ENCODE data around the gene RAPGEF2.

GRCh38 chr4:159103384-159103990 lies 608 bp downstream of the RAPGEF2 start:
- TF ChIP-seq POLR2AphosphoS5 (IDR thresholded peaks at IDR 0.05) (no peak), EP300 (IDR thresholded peaks at IDR 0.05) (no peak), CTCF (IDR thresholded peaks at IDR 0.05) (no peak), POLR2A (IDR thresholded peaks at IDR 0.05) (no peak)

Measured in stomach (tissue), 4 donors.